Stimulated activated CD4-positive, alpha-beta T cell treated with anti-CD3 and anti-CD28 coated beads, Interleukin-4, amount 100 ng/mL, for 1 hour (primary cell): Measurements from ENCODE around the gene ZNF408.

ENCODE experiments used
- DNase-seq: peaks from one replicate; pipeline ENCODE4 v3.0.0-alpha.2; 2020

Gene ZNF408

GRCh38 chr11:46729110-46730027 is 28.5 kb downstream of the ZNF408 start:
- DNase-seq = no peak

GRCh38 chr11:46731545-46731944 is 30.7 kb downstream of the ZNF408 start:
- DNase-seq = no peak

- DNase-seq = no peak
Observed at GRCh38 chr11:46733234-46733633, 32.4 kb downstream of the ZNF408 start.

- DNase-seq = no peak
Observed at GRCh38 chr11:46736146-46736545, 35.3 kb downstream of the ZNF408 start.

- DNase-seq = no peak
Observed at GRCh38 chr11:46736615-46737014, 35.8 kb downstream of the ZNF408 start.

- DNase-seq = no peak
Observed at GRCh38 chr11:46737699-46738098, 36.9 kb downstream of the ZNF408 start.

GRCh38 chr11:46738887-46739286 is 38.1 kb downstream of the ZNF408 start:
- no peak for DNase-seq

- no peak for DNase-seq
Observed at GRCh38 chr11:46741600-46742484, 41.0 kb downstream of the ZNF408 start.

- no peak for DNase-seq
Observed at GRCh38 chr11:46743043-46743442, 42.2 kb downstream of the ZNF408 start.

GRCh38 chr11:46743693-46744339 is 43.0 kb downstream of the ZNF408 start:
- DNase-seq = no peak

GRCh38 chr11:46745328-46745727 is 44.5 kb downstream of the ZNF408 start:
- no peak for DNase-seq

- DNase-seq = no peak
Observed at GRCh38 chr11:46745995-46746394, 45.2 kb downstream of the ZNF408 start.

GRCh38 chr11:46747150-46747549 is 46.3 kb downstream of the ZNF408 start:
- no peak for DNase-seq
